HepG2 (cell line): ENCODE results near the gene CYP27A1. TPM values are rescaled to one million over a fixed set of nuclear protein-coding genes. Genes with fewer than 3 reads are reported as not detected.

Experiments used
- ATAC-seq: fragments of 200-7000 bp; cut with Tn5 transposase; 3 replicates; pipeline ENCODE4 v1.9.1; 2020; ENCODE audit warnings: mild to moderate bottlenecking, moderate library complexity
- BruUV-seq: library from RNA; stranded (reverse); fragments of 400-500 nt; replicated peaks from 2 replicates; lab custom pipeline; 2021; lab: Mats Ljungman, UMichigan
- CTCF ChIA-PET: fragments of 300-600 bp; formaldehyde crosslinking; extraction: SDS; loops from one replicate; lab custom pipeline; 2021; ENCODE audit warnings: low total read pairs, inconsistent platforms, low intra/inter-chr PET ratio; lab: Yijun Ruan, JAX
- POLR2A ChIA-PET: fragments of 350-600 bp; sonication (Branson Sonifier 250); formaldehyde crosslinking; loops from one replicate; lab custom pipeline; 2020; ENCODE audit warnings: antibody characterized with exemption, inconsistent platforms; lab: Yijun Ruan, JAX
- DNase-seq: peaks from one replicate; pipeline ENCODE4 v3.0.0-alpha.2; 2015; ENCODE audit warnings: low spot score
- FAIRE-seq: peaks from 3 replicates; lab custom pipeline; 2011; peaks lifted over from hg19 to GRCh38; lab: Jason Lieb, UNC
- H2AFZ ChIP-seq: one replicate; pipeline ENCODE4 v1.6.1; 2011; ENCODE audit warnings: low read length, inconsistent platforms
- H3K27ac ChIP-seq: fragments of 300-600 bp; 3 replicates; pipeline ENCODE4 v1.8.0; 2011; ENCODE audit warnings: mixed run types, mild to moderate bottlenecking, mixed read lengths, low read length, inconsistent platforms; ENCODE audit not compliant: insufficient read depth; ENCODE audit errors: extremely low read length
- H3K27me3 ChIP-seq, 2 experiments: fragments of 200-600 bp in 1 of 2; 2 replicates in 1 of 2; 3 replicates in 1 of 2; pipeline versions ENCODE4 v1.6.0 to v1.8.0; 2011; ENCODE audit warnings: low read length in 2 of 2, mild to moderate bottlenecking in 2 of 2, moderate library complexity in 2 of 2, inconsistent platforms in 1 of 2; ENCODE audit not compliant: insufficient read depth in 2 of 2, control insufficient read depth in 1 of 2
- H3K36me3 ChIP-seq, 2 experiments: fragments of 200-600 bp in 1 of 2; replicated peaks in 1 of 2; 2 replicates in 1 of 2; 3 replicates in 1 of 2; pipeline versions ENCODE4 v1.5.1 to v1.8.0; 2011; ENCODE audit warnings: low read length in 2 of 2, inconsistent platforms in 1 of 2; ENCODE audit not compliant: insufficient read depth in 2 of 2, control insufficient read depth in 1 of 2
- H3K4me1 ChIP-seq: 2 replicates; pipeline ENCODE4 v1.5.1; 2012; ENCODE audit warnings: low read length, inconsistent platforms; ENCODE audit not compliant: insufficient read depth
- H3K4me2 ChIP-seq: 2 replicates; pipeline ENCODE4 v1.6.0; 2011; ENCODE audit warnings: low read depth, low read length, inconsistent platforms
- H3K4me3 ChIP-seq, 3 experiments: fragments of 200-600 bp in 1 of 3; sonication (generic), shearing (Covaris generic) in 1 of 3; replicated peaks in 1 of 3; 2 replicates each; pipeline ENCODE4 v1.5.1; 2011 to 2016; ENCODE audit warnings: low read length in 3 of 3, inconsistent platforms in 2 of 3, low read depth in 2 of 3, mild to moderate bottlenecking in 2 of 3, control low read depth in 1 of 3, mixed read lengths in 1 of 3; ENCODE audit not compliant: insufficient read depth in 1 of 3
- H3K79me2 ChIP-seq: one replicate; pipeline ENCODE4 v1.6.1; 2011; ENCODE audit warnings: low read length, inconsistent platforms; ENCODE audit not compliant: insufficient read depth
- H3K9ac ChIP-seq: 2 replicates; pipeline ENCODE4 v1.6.0; 2011; ENCODE audit warnings: mild to moderate bottlenecking, low read depth, low read length, inconsistent platforms; ENCODE audit not compliant: insufficient read depth
- H3K9me3 ChIP-seq: 2 replicates; pipeline ENCODE4 v1.5.1; 2012; ENCODE audit warnings: mild to moderate bottlenecking, low read length
- H4K20me1 ChIP-seq: 2 replicates; pipeline ENCODE4 v1.6.0; 2011; ENCODE audit warnings: inconsistent platforms, mild to moderate bottlenecking, low read length, moderate library complexity; ENCODE audit not compliant: insufficient read depth
- BRF2 ChIP-seq: sonication (generic); formaldehyde crosslinking; IDR thresholded peaks from 2 replicates; pipeline ENCODE4 v1.8.1; 2022; ENCODE audit warnings: mild to moderate bottlenecking, missing genetic modification reagents
- CEBPB ChIP-seq: IDR thresholded peaks from 2 replicates; pipeline ENCODE4 v1.6.1; 2011; ENCODE audit warnings: low read depth, low read length, improper control_type of control experiment, borderline replicate concordance
- MYNN ChIP-seq: sonication (generic); formaldehyde crosslinking; IDR thresholded peaks from 2 replicates; pipeline ENCODE4 v1.4.0; 2020; ENCODE audit warnings: mild to moderate bottlenecking, low read depth, missing genetic modification reagents
- ZBTB39 ChIP-seq: sonication (generic); formaldehyde crosslinking; IDR thresholded peaks from 2 replicates; pipeline ENCODE4 v1.5.0; 2020; ENCODE audit warnings: missing genetic modification reagents
- ZBTB7A ChIP-seq: sonication (generic); formaldehyde crosslinking; IDR thresholded peaks from 2 replicates; pipeline ENCODE4 v1.8.0; 2022; ENCODE audit warnings: mild to moderate bottlenecking, missing genetic modification reagents
- ZFP91 ChIP-seq: sonication (generic); formaldehyde crosslinking; IDR thresholded peaks from 2 replicates; pipeline ENCODE4 v1.9.0; 2022; ENCODE audit warnings: missing genetic modification reagents, mild to moderate bottlenecking, borderline replicate concordance
- ZKSCAN5 ChIP-seq: sonication (generic); formaldehyde crosslinking; IDR thresholded peaks from 2 replicates; pipeline ENCODE4 v1.5.1; 2020; ENCODE audit warnings: mild to moderate bottlenecking, missing genetic modification reagents
- ZNF225 ChIP-seq: sonication (generic); formaldehyde crosslinking; IDR thresholded peaks from 2 replicates; pipeline ENCODE4 v1.4.0; 2020; ENCODE audit warnings: mild to moderate bottlenecking, missing genetic modification reagents
- ZNF451 ChIP-seq: sonication (generic); formaldehyde crosslinking; IDR thresholded peaks from 2 replicates; pipeline ENCODE4 v1.5.0; 2020; ENCODE audit warnings: mild to moderate bottlenecking, missing genetic modification reagents
- ZNF687 ChIP-seq: sonication (generic); formaldehyde crosslinking; IDR thresholded peaks from 2 replicates; pipeline ENCODE4 v1.5.1; 2020; ENCODE audit warnings: mild to moderate bottlenecking, missing genetic modification reagents, moderate library complexity
- whole genome bisulfite sequencing: methylation state at CpG from one replicate; pipeline ENCODE4 v1.1.6; 2017; ENCODE audit warnings: low lambda C conversion rate; 5-methylcytosine and 5-hydroxymethylcytosine counted together
- in situ Hi-C: cut with HindIII; loops from 2 replicates; pipeline ENCODE4 v1.10.0; 2017; ENCODE audit warnings: low pct_unique_long_range_greater_than_20kb; ENCODE audit not compliant: extremely low pct_ligation_motif_present
- intact Hi-C: fragments of 100-400 bp; cut with micrococcal nuclease; formaldehyde crosslinking; loops from one replicate; pipeline ENCODE4 v1.10.0; 2022; ENCODE audit not compliant: unreplicated experiment
- polyA plus RNA-seq, 8 experiments: library from polyadenylated mRNA; depleted of rRNA in 3 of 8; stranded (reverse) in 7 of 8; unstranded in 1 of 8; fragments of >200 nt; fragmentation: Illumina TruSeq in 4 of 8; extraction: Trizol in 4 of 8; gene quantifications; 2 replicates each; pipeline versions ENCODE4 v1.2.1 to v1.2.3, GENCODE V29; 2011 to 2016; ENCODE audit warnings: low read depth in 4 of 8, missing spikeins in 1 of 8, mixed read lengths in 1 of 8; ENCODE audit not compliant: insufficient read depth in 1 of 8
- total RNA-seq, 5 experiments: library from RNA; depleted of rRNA; stranded (reverse); fragments of >200 nt; fragmentation: Illumina TruSeq; extraction: Trizol; gene quantifications; 2 replicates each; pipeline ENCODE4 v1.2.3, GENCODE V29; 2016; ENCODE audit warnings: low read depth in 1 of 5

CYP27A1 gene
- total and polyA plus RNA-seq, 2 of the 13 experiments (the other 11 are each of a cell fraction or from before 2014, with no cell fraction given): 157 to 266 TPM

- TF ChIP-seq BRF2 (CRISPR knock-in tag): no peak
- TF ChIP-seq, all 625 proteins: peak for 0
These were observed 44.8 kb downstream of the CYP27A1 start (continued) for GRCh38 chr2:218826791-218827190.

DNA sequence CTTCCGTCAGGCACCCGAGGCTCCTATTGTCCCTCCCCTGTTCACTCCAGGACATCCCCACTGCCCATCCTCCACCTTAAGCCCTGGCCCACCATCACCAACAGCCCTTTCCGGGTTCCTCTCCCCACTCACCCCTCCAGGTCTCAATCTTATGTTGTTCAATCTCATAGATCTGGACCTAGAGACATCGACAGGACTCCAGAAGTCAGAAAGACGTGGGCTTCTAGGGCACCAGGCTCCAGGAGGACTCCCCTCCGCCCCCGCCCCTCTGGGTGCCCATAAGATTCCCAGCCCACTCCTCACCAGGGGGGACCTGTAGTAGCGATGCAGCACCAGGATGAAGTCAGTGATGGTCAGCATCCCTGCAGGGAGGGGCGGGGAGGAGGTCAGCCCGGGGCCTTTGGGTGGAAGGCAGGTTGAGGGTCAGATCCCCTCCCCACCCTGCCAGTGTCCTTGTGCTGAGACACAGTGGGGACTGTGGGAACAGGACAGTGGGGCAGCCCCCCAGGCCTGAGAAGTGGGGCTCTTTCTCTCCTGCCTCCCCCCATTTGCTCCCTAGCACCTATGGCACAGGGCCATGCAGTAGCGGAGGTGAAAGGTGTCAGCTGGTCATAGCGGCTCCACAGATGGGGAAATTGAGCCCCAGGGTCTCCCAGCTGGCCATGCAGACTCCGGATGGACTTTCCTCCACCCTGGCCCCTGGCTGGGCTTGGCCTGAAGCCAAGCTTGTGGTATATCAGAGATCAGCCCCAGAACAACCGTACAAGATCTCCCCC, 45.9 kb downstream of the CYP27A1 start:
- Histone ChIP-seq H3K36me3 (no peaks in the 10 kb centered on the region), H3K27me3 (peaks cover 14 to 56% of the 10 kb centered on the region in 2 experiments; a peak in 4 of 5 replicates), H3K9ac (no peak overlapping the region), H3K9me3 (no peaks in the 10 kb centered on the region), H3K4me3 (no peak overlapping the region; a peak in 1 of 6 replicates), H2AFZ (no peak overlapping the region), H4K20me1 (no peaks in the 10 kb centered on the region), H3K79me2 (no peaks in the 10 kb centered on the region), H3K4me2 (peak overlapping the region; percentile 15; the same call in 1 of the 2 replicates), H3K4me1 (peaks cover 32% of the 10 kb centered on the region), H3K27ac (no peak overlapping the region)
- ATAC-seq: peak; percentile 8
- WGBS: 26% methylated on average over 11 of the region's 14 CpGs
- ChIA-PET CTCF (interaction anchor here (1.3 kb wide), 1 partner anchor 20 kb away, joined by 3 read pairs; no protein-coding TSS in a partner anchor), POLR2A (interaction anchor here (1.1 to 1.7 kb wide), 3 partner anchors 72 to 96 kb away, joined by 3 to 10 read pairs (median 3); no protein-coding TSS in a partner anchor)
- DNase-seq: no peak
- no TSS peak for BruUV-seq
- in situ Hi-C loops: loop anchor here (25.0 kb wide), 1 partner anchor 91 kb away; no protein-coding TSS in a partner anchor
- FAIRE-seq: no peak
- intact Hi-C loops: no loop called here
- TF ChIP-seq ZKSCAN5 (CRISPR knock-in tag) (peak; percentile 92; the same call in 1 of the 2 replicates), ZNF225 (CRISPR knock-in tag) (0 out of 2 replicates have a peak, but pooled peaks have one; percentile 51), ZNF451 (CRISPR knock-in tag) (no peak), CEBPB (no peak), ZFP91 (CRISPR knock-in tag) (peak; percentile 18; the same call in 1 of the 2 replicates), MYNN (CRISPR knock-in tag) (no peak), ZBTB7A (CRISPR knock-in tag) (0 out of 2 replicates have a peak, but pooled peaks have one; percentile 27), ZNF687 (CRISPR knock-in tag) (0 out of 2 replicates have a peak, but pooled peaks have one; percentile 24), ZBTB39 (CRISPR knock-in tag) (no peak)
